Tibial nerve (tissue), 4 donors: Measurements from ENCODE around the gene KLLN. TPM values are rescaled to one million over a fixed set of nuclear protein-coding genes. Genes with fewer than 3 reads are reported as not detected.
"Not testable (repeated sequence)": the region's sequence is repeated elsewhere in the genome, so short reads cannot be mapped to it uniquely, and the experiment has no call there.

Experiments used
- DNase-seq, 2 donors: peaks; one replicate each; pipeline ENCODE4 v3.0.0-alpha.2; 2019; ENCODE audit warnings: low spot score in 2 of 2
- H3K27ac ChIP-seq, 4 donors: fragments of 200-600 bp; sonication (generic) in 3 of 4; one replicate each; pipeline ENCODE4 v1.5.1; 2017 to 2019; ENCODE audit warnings: mild to moderate bottlenecking in 1 of 4
- H3K27me3 ChIP-seq, 2 donors: fragments of 200-600 bp; sonication (generic) in 1 of 2; one replicate each; pipeline versions ENCODE4 v1.5.1 to v1.6.0; 2017 to 2019
- H3K36me3 ChIP-seq, 3 donors: fragments of 200-600 bp; sonication (generic); one replicate each; pipeline ENCODE4 v1.5.1; 2018 to 2019
- H3K4me1 ChIP-seq, 4 donors: fragments of 200-600 bp; sonication (generic) in 3 of 4; one replicate each; pipeline ENCODE4 v1.5.1; 2017 to 2019
- H3K4me3 ChIP-seq, 4 donors: fragments of 200-600 bp; sonication (generic) in 3 of 4; one replicate each; pipeline ENCODE4 v1.5.1; 2017 to 2019; ENCODE audit warnings: mild to moderate bottlenecking in 1 of 4, moderate library complexity in 1 of 4
- H3K9me3 ChIP-seq, 4 donors: fragments of 200-600 bp; sonication (generic) in 3 of 4; one replicate each; pipeline ENCODE4 v1.5.1; 2017 to 2019
- EP300 ChIP-seq, 2 donors: sonication (generic); formaldehyde crosslinking; IDR thresholded peaks; one replicate each; pipeline ENCODE4 v1.6.1; 2017; ENCODE audit warnings: antibody characterized with exemption in 2 of 2, mild to moderate bottlenecking in 1 of 2
- POLR2A ChIP-seq, 2 donors: fragments of 450-650 bp; IDR thresholded peaks; one replicate each; pipeline ENCODE4 v1.6.1; 2017; ENCODE audit warnings: antibody characterized with exemption in 2 of 2, mild to moderate bottlenecking in 2 of 2, moderate library complexity in 2 of 2
- WGBS, 2 donors: methylation state at CpG; one replicate each; pipeline ENCODE4 v1.1.5; 2018; 5-methylcytosine and 5-hydroxymethylcytosine counted together
- total RNA-seq, 4 donors: library from RNA; depleted of rRNA; stranded (reverse); fragments of >200 nt; gene quantifications; one replicate each; pipeline ENCODE4 v1.1.0, GENCODE V29; 2016
- TF ChIP-seq, protein P1 (sequence below), 5 experiments: fragments of 200-600 bp in 3 of 5; fragments of 450-650 bp in 2 of 5; sonication (generic) in 3 of 5; IDR thresholded peaks; one replicate each; pipeline ENCODE4 v1.5.1; 2016 to 2019; ENCODE audit warnings: antibody characterized with exemption in 5 of 5, mild to moderate bottlenecking in 3 of 5, moderate library complexity in 2 of 5

Gene KLLN
- total RNA-seq, 4 donors from 2014 or later = 0.78 to 2.2 (median 1.3) TPM

- H3K36me3 ChIP-seq = no peaks in the 10 kb centered on the region
- TF ChIP-seq, protein P1, sequence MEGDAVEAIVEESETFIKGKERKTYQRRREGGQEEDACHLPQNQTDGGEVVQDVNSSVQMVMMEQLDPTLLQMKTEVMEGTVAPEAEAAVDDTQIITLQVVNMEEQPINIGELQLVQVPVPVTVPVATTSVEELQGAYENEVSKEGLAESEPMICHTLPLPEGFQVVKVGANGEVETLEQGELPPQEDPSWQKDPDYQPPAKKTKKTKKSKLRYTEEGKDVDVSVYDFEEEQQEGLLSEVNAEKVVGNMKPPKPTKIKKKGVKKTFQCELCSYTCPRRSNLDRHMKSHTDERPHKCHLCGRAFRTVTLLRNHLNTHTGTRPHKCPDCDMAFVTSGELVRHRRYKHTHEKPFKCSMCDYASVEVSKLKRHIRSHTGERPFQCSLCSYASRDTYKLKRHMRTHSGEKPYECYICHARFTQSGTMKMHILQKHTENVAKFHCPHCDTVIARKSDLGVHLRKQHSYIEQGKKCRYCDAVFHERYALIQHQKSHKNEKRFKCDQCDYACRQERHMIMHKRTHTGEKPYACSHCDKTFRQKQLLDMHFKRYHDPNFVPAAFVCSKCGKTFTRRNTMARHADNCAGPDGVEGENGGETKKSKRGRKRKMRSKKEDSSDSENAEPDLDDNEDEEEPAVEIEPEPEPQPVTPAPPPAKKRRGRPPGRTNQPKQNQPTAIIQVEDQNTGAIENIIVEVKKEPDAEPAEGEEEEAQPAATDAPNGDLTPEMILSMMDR (IDR thresholded peaks at IDR 0.05) = no peak
- TF ChIP-seq POLR2A (IDR thresholded peaks at IDR 0.05) = no peak
- TF ChIP-seq EP300 (IDR thresholded peaks at IDR 0.05) = no peak
- no peaks in the 10 kb centered on the region for H3K27me3 ChIP-seq
- H3K27ac ChIP-seq = peak overlapping the region in 3 of 4 donors; percentile 1 to 98 (median 88)
- WGBS, 2 donors = 70 to 72% methylated on average over 3 of the region's 3 CpGs
- peaks cover 0 to 65% (median 32%) of the 10 kb centered on the region in 4 donors for H3K4me1 ChIP-seq
- no peaks in the 10 kb centered on the region for H3K9me3 ChIP-seq
- no peak for DNase-seq
- peak overlapping the region in 2 of 4 donors; percentile 85 to 90 for H3K4me3 ChIP-seq
Measured at GRCh38 chr10:87869773-87870551, 6.6 kb upstream of the KLLN start.

GRCh38 chr10:87869139-87869538 lies 5.8 kb upstream of the KLLN start:
- peak overlapping the region in 2 of 4 donors; percentile 88 to 98 for H3K27ac ChIP-seq
- peak overlapping the region; percentile 62 to 92 (median 88) for H3K4me3 ChIP-seq
- not testable (repeated sequence) for H3K36me3 ChIP-seq, H3K27me3 ChIP-seq, DNase-seq, H3K9me3 ChIP-seq
- peaks cover 0 to 56% (median 31%) of the 10 kb centered on the region in 4 donors for H3K4me1 ChIP-seq
- WGBS, 2 donors = 73 to 74% methylated on average over 9 of the region's 9 CpGs

GRCh38 chr10:87868277-87868676 lies 4.9 kb upstream of the KLLN start:
- Histone ChIP-seq H3K4me1 (peaks cover 0 to 48% (median 24%) of the 10 kb centered on the region in 4 donors), H3K4me3 (peak overlapping the region; percentile 62 to 92 (median 88)), H3K27me3 (no peaks in the 10 kb centered on the region), H3K9me3 (no peaks in the 10 kb centered on the region), H3K36me3 (no peaks in the 10 kb centered on the region), H3K27ac (peak overlapping the region; percentile 12 to 98 (median 92))
- 8 to 16% methylated on average over 1 of the region's 1 CpG for WGBS, 2 donors
- no peak for DNase-seq
- TF ChIP-seq EP300 (IDR thresholded peaks at IDR 0.05) (no peak), POLR2A (IDR thresholded peaks at IDR 0.05) (no peak)
- TF ChIP-seq, protein P1 (IDR thresholded peaks at IDR 0.05) = no peak

- H3K4me3 ChIP-seq = peak overlapping the region; percentile 62 to 92 (median 88)
- no peaks in the 10 kb centered on the region for H3K27me3 ChIP-seq
- H3K36me3 ChIP-seq = no peaks in the 10 kb centered on the region
- TF ChIP-seq POLR2A (IDR thresholded peaks at IDR 0.05) (no peak), EP300 (IDR thresholded peaks at IDR 0.05) (no peak)
- TF ChIP-seq, protein P1 (IDR thresholded peaks at IDR 0.05) = no peak
- H3K9me3 ChIP-seq = no peaks in the 10 kb centered on the region
- peaks cover 0 to 40% (median 19%) of the 10 kb centered on the region in 4 donors for H3K4me1 ChIP-seq
- H3K27ac ChIP-seq = peak overlapping the region; percentile 12 to 98 (median 92)
- DNase-seq = no peak
Measured at GRCh38 chr10:87867453-87867852, 4.1 kb upstream of the KLLN start.

GRCh38 chr10:87866412-87866974 lies 3.2 kb upstream of the KLLN start:
- H3K27ac ChIP-seq = peak overlapping the region; percentile 88 to 98 (median 96)
- H3K27me3 ChIP-seq = no peaks in the 10 kb centered on the region
- H3K9me3 ChIP-seq = no peaks in the 10 kb centered on the region
- peaks cover 0 to 31% (median 15%) of the 10 kb centered on the region in 4 donors for H3K4me1 ChIP-seq
- 2 to 3% methylated on average over 3 of the region's 3 CpGs for WGBS, 2 donors
- H3K4me3 ChIP-seq = peak overlapping the region; percentile 62 to 92 (median 88)
- no peak for TF ChIP-seq EP300 (IDR thresholded peaks at IDR 0.05)
- TF ChIP-seq, protein P1 (IDR thresholded peaks at IDR 0.05) = no peak
- H3K36me3 ChIP-seq = no peaks in the 10 kb centered on the region
- no peak for DNase-seq
